Measurements from ENCODE around the gene MYH11.
A peak's percentile ranks its signal among the peaks of the same experiment; 100 is the strongest.

Gene MYH11

DNA sequence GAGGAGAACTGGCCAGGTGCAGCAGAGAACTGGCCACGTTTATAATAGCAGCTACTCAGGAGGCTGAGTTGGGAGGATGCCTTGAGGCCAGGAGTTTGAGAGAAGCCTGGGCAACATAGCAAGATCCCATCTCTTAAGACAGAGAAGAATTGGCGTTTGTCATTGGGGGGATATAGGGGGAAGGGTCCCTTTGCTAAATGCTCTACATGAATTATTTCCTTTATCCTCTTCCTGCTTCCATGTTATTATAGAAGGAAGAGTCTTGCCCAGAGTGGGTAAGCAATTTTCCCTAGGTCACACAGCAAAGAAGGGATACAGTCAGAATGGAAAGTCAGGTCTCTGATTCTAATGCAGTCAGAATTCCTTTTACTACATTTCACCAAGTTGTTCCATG lies 68.0 kb downstream of the MYH11 start:
- no peak for DNase-seq
- in situ Hi-C loops (cut with HindIII; ENCODE audit: low pct_ligation_motif_present, low pct_unique_long_range_greater_than_20kb, low sequenced_read_pairs) = no loop called here

DNA sequence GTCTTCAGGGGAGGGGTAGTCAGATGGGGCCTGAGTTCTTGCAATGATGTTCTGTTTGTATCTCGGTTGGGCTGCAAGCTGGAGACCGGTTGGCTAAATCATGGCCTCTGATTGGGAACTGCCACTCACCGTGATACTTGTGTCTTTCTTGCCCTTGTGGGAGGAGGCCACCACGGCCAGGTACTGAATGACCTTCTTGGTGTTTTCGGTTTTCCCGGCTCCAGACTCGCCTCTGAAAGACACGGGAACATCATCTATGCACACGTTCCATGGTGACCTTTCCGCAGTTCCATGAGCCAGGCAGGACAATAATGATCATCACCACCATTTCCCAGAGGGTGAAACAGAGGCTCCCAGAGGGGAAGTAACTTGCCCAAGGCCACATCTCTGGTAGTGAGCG lies 70.3 kb downstream of the MYH11 start:
- DNase-seq = no peak
- in situ Hi-C loops (cut with HindIII; ENCODE audit: low pct_ligation_motif_present, low pct_unique_long_range_greater_than_20kb, low sequenced_read_pairs) = no loop called here

DNA sequence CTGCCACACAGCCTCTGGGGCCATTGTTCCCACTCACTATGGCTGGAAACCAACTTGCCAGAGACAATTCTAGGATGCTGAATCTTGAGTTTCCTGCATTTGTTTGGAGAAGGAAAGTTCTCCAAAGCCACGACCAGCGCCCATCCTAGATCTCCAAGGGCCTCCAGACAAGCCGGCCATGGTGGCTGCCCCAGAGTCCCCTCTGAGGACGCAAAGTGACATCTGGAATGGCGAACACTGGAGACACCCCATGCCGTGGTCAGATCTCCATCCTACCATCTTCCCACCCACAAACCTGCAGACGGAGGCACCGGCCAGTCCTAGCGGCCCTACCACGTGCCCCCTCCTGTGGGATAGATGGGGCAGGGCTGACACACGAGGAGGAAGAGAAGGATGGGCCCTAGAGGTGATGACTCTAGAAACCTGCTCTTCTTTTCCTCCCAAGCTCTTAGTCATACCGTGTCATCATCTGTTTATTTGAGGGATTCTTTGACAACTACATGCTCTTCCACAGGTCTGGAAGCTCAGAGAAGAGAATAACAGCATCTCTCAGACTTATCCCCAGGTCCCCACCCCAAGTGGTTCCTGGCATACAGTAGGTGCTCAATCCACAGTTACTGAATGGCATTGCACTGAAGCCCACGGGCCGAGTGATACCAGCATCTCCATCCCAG lies 71.3 kb downstream of the MYH11 start:
- no peak for DNase-seq
- in situ Hi-C loops (cut with HindIII; ENCODE audit: low pct_ligation_motif_present, low pct_unique_long_range_greater_than_20kb, low sequenced_read_pairs) = no loop called here

DNA sequence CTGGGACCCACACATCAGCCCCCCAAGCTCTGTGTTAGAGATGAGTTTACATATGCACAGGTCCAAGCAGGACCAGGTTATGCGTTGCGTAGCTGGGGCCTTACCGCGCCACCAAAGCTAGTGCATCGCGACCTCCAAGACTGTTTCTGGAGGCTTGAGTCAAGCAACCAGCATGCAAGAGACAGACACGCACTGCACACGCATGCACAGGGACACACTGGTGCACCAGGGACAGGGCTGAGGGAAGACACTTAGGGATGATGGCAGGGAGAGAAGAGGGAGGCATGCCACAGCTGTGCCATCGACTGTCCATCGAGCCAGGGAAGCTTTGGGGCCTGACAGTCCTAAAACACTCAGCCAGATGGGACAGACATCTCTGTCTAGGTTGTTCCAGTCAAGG lies 72.8 kb downstream of the MYH11 start:
- no peak for DNase-seq
- in situ Hi-C loops (cut with HindIII; ENCODE audit: low pct_ligation_motif_present, low pct_unique_long_range_greater_than_20kb, low sequenced_read_pairs) = no loop called here

DNA sequence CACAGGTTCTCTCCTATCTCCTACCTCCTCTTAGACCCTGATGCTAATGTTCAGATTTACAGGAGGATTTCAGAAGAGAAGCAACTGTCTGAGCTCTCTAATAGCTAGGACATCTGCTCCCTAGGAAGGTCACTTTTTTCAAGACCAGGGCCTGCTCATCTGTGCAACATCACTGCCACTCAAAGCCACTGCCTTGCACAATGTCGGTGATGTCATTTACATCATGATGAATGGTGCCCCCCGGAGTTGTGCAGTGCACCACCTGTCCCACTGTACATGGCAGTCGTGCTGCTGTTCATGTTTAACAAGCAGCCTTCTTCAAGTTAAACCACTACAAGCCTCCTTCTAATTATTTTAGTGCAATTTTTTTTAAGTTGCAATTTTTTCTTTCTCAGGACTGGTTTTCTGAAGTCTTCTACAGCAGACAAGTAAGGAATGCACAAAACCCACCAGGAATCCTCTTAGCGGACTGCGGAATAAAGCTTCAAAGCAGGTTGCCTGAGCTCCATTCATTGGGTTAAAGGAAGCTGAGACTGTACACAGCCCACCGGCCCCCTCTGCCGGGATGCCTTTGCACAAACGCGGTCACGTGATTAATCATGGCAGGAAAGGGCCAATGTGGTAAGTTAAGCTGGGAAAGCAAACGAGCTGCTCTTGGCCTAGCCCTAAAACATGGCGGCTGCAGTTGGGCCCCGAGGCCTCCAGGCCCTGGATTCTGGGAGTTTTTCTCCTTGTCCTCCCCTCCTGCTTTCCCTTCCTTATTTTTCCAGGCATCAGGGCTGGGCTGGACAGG lies 74.1 kb downstream of the MYH11 start:
- in situ Hi-C loops (cut with HindIII; ENCODE audit: low pct_ligation_motif_present, low pct_unique_long_range_greater_than_20kb, low sequenced_read_pairs) = no loop called here
- DNase-seq = no peak

DNA sequence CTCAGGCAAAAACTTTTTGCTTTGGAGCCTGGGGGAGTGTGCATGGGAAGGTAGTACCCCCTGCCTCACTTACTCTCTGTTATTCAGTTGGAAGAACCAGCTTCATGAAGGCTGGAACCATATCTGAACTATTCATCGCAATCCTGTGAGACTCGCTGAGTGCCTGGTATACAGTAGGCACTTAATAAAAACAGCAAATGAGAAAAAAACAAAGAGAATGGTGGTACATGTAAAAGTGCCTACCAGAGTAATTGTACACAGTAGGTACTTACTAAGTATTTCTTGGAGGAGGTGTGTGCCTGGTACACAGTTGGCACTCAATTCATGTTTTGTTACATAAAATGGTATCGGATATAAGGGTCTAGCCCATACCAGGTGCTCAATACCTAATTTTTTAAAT lies 75.2 kb downstream of the MYH11 start:
- in situ Hi-C loops (cut with HindIII; ENCODE audit: low pct_ligation_motif_present, low pct_unique_long_range_greater_than_20kb, low sequenced_read_pairs) = no loop called here
- no peak for DNase-seq

DNA sequence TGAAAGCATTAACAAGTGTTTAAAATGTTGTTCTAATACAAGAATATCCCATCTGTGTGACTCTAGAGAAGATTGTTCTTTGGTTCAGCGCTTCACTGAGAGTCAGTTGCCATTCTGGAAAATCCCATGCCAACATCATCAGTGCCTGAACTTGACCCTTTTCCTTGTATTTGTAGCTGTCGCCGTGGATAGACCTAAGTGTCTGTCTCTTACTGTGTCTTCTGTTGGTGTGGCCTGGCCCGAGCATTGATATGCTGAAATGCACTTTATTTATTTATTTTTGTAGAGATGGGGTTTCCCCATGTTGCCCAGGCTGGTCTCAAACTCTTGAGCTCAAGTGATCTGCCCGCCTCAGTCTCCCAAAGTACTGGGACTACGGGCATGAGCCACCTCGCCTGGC lies 76.0 kb downstream of the MYH11 start:
- no peak for DNase-seq
- in situ Hi-C loops (cut with HindIII; ENCODE audit: low pct_ligation_motif_present, low pct_unique_long_range_greater_than_20kb, low sequenced_read_pairs) = no loop called here

DNA sequence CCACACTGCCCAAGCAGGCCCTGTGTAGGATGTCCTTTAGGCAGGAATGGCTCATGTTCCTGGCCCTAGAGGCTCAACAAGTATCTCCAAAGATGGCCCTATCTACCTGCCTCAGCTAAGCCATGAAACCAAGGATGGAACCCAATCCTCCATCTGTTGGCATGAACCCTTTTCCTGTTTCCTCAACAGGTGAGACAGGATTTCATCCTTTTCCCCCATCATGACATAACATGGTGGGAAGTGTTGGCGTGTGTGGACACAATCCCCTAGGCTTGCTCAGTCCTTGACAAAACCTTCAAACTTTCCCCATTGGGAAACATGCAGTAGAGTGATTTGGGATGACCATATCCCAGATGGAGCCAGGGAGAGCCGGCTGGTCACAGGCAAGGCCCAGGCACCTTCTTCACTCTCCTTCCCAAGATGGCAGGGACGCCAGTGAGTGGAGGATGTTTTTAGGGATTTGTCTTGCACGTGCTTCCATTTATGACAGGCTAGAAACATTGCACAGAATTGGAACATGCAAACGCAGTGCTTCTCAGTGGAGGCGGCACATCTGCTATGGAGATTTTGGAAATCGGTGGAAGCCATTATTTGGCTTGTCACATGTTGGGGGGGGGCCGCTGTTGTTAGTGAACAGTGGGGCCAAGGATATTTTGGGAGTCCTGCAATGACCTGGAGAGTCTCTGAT lies 77.0 kb downstream of the MYH11 start:
- in situ Hi-C loops (cut with HindIII; ENCODE audit: low pct_ligation_motif_present, low pct_unique_long_range_greater_than_20kb, low sequenced_read_pairs) = no loop called here
- DNase-seq = no peak

DNA sequence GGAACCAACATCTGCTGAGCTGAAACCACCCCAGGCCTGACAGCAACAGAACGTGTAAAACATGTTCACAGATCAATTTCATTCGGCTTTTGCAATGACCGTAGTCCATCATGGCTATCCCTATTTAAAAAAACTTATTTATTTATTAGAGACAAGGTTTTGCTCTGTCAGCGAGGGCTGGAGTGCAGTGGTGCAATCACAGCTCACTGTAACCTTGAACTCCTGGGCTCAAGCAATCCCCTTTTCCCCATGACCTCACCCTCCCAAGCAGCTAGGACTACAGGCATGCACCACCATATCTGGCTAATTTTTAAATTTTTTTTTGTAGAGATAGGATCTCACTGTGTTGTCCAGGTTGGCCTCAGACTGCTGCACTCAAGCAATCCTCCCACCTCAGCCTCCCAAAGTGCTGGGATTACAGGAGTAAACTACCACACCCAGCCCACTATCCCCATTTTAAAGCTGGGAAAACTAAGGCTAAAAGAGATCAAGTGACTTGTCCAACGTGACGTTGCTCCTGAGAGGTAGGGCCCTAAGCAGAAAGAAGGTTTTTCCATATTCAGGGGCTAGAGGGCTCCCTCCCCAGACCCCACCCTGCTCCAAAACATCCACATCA lies 77.7 kb downstream of the MYH11 start:
- DNase-seq = no peak
- in situ Hi-C loops (cut with HindIII; ENCODE audit: low pct_ligation_motif_present, low pct_unique_long_range_greater_than_20kb, low sequenced_read_pairs) = no loop called here

DNA sequence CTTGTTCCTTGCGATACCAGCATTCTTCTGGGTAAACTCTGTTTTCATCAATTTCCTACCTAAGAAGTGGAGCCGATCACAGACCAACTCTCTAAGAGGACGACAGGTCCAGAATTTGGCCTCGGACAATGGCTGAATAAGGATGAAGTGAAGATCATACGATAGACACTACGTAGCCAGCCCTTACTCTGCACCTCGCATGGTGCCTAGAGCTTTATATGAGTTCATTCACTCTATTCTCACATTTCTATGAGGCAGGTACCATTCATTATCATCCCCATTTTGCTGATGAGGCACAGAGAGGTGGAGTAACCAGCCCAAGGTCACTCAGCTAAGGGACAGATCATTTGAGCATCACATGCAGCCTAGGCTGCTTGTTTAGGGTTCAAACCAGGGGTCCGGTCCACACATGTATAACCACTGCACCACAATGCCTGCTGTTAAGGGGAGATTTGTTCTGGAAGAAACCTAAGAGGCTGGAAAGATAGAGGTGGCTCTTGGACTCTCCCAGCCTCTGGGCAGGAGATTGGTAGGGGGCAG lies 78.6 kb downstream of the MYH11 start:
- in situ Hi-C loops (cut with HindIII; ENCODE audit: low pct_ligation_motif_present, low pct_unique_long_range_greater_than_20kb, low sequenced_read_pairs) = no loop called here

DNA sequence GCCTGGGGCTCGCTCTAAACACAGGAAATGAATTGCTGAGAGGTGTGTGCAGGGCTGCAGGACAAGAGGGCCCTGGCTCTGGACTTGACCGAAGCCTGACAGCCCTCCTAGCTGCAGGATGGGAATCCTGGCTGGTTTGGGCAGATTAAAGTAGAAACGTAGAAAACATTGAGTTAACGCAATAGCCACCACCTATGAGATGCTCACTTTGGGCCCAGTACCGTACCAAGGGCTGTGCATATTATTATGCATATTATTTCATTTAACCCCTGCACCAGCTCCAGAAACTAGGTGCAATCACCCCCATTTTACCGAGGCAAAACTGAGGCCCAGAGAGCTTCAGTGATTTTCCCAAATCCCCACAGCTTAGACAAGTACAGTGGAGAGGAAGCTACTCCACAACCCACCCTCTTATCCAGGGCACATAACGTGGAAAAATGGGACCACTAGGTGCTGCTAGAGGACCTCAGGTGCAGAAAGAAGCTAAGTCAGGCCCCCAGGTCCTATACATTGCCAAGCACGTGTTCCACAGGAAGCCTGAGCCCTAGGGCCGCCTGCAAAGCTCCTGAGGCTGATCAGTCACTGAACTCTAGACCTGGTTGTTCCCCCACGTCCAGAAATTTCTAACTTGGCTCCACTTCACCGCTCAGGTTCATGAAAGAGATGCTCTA lies 79.2 kb downstream of the MYH11 start:
- DNase-seq = peak; percentile 68
- in situ Hi-C loops (cut with HindIII; ENCODE audit: low pct_ligation_motif_present, low pct_unique_long_range_greater_than_20kb, low sequenced_read_pairs) = no loop called here

More for the DNA sequence above, 78.6 kb downstream of the MYH11 start:
- no peak for DNase-seq

DNA sequence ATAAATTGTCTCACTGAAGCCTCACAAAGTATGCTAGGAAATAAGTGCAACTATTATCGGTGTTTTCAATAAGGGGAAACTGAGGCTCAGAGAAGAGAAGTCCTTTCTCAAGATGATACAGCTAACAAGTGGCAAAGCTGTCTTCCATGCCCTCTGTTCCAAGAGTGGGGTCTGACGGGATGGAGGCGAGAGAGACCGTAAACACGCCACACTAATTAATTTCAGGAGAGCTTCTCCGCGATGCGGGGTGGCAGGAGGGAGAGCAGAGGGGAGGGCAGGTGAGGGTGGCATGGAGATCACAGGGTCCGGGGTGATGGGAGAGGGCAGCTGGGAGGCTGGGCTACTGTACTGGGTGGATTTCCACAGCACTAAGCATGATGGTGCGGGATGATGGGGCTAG lies 80.3 kb downstream of the MYH11 start:
- in situ Hi-C loops (cut with HindIII; ENCODE audit: low pct_ligation_motif_present, low pct_unique_long_range_greater_than_20kb, low sequenced_read_pairs) = no loop called here
- DNase-seq = no peak

DNA sequence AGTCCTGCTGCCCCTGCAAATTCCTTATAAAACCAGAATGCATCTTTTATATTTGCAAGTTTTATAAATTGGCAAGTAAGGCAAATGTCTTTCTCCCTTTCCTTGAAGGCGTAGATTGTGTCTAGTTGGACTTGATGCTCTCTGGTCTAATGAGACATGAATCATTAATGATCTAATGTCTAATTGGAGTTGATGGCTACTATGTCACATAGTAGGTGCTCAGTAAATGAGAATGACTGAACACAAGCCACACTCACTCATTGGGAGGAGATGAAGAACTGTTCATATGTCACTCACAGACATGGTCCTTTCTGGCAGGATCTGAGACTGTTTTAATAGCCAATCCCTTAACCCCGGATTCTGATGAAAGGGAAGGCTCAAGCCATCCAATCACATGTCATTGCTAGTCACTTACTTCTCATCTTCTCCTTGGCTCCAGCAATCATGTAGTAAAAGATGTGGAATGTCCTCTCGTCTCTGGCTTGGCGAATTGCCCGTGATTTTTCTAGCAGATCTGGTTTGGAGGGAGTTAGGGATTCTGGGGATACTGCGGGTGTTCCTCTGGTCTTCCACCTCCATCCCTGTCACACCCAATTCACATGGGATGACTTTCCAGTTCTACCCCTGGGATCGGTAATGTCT lies 81.0 kb downstream of the MYH11 start:
- no peak for DNase-seq
- in situ Hi-C loops (cut with HindIII; ENCODE audit: low pct_ligation_motif_present, low pct_unique_long_range_greater_than_20kb, low sequenced_read_pairs) = no loop called here

DNA sequence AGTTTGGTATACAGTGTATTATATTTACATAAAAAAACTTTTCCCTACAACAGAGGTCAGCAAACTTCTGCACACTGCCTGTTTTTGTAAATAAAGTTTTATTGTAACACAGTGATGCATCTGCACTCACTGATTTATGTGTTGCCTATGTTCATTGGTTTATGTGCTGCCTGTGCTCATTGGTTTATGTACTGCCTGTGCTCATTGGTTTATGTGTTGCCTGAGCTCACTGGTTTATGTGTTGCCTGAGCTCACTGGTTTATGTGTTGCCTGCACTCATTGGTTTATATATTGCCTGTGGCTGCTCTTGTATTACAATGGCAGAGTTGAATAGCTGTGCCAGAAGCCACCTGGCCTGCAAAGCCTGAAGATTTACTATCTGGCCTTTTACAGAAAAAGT lies 81.6 kb downstream of the MYH11 start:
- in situ Hi-C loops (cut with HindIII; ENCODE audit: low pct_ligation_motif_present, low pct_unique_long_range_greater_than_20kb, low sequenced_read_pairs) = no loop called here

DNA sequence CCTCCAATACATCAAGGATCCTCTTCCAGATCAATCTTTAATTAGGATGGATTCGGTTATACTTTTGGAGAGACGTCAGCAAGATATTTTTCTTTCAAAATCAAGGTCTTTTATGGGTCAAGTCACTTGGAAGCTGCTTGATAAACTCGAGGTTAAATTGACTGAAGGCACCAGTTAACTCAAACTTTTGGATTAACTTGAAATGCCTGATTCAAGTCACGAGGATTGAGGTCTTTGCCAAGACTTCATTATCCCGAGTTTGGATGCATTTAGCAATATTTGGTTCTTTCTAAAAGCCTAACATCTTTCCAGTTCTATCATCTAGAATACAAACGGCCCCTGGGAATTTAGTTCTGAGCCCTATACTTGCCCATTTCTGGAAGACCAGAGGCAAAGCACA lies 82.9 kb downstream of the MYH11 start:
- in situ Hi-C loops (cut with HindIII; ENCODE audit: low pct_ligation_motif_present, low pct_unique_long_range_greater_than_20kb, low sequenced_read_pairs) = no loop called here
- DNase-seq = no peak

More for the DNA sequence above, 81.6 kb downstream of the MYH11 start:
- peak; percentile 24 for DNase-seq

DNA sequence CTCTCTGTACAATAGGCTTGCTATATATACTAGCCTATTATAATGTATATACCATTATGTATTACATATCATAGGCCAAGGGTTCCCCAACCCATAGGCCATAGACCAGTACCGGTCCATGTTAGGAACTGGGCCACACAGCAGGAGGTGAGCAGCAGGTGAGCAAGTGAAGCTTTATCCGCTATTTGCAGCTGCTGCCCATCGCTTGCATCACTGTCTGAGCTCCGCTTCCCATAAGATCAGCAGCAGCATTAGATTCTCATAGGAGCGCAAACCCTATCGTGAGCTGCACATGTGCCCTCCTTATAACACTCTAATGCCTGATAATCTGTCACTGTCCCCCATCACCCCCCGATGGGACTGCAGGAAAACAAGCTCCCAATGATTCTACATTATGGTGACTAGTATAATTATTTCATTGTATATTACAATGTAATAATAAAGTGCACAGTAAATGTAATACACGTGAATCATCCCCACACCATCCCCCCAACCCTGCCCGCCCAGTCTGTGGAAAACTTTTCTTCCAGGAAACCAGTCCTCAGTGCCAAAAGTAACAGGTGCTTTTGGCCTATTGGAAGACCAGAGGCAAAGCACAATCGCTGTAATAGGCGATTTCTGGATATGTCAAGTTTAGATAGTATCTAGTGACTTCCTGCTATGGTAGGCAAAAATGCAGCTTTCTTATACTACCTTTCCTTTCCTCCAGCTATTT lies 84.1 kb downstream of the MYH11 start:
- in situ Hi-C loops (cut with HindIII; ENCODE audit: low pct_ligation_motif_present, low pct_unique_long_range_greater_than_20kb, low sequenced_read_pairs) = no loop called here

DNA sequence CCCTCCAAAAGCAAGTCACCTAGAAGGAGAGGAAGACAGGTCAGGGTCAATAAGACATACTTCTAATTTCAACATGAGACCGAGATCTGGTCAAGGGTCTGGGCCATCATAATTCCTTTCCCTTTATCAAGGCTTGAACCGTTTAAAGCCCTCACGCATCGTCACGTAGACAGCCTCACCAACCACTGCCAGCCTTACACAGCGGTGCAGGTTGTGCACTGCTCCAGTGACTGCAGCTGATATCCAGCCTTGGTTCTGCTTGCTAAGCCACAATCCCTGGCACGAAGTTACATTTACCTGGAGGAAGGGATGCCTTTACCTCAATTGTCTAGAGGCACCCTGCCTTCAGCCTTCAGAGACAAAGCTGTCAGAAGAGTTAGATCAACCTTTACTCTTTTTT lies 85.1 kb downstream of the MYH11 start:
- DNase-seq = no peak
- in situ Hi-C loops (cut with HindIII; ENCODE audit: low pct_ligation_motif_present, low pct_unique_long_range_greater_than_20kb, low sequenced_read_pairs) = no loop called here

More for the DNA sequence above, 84.1 kb downstream of the MYH11 start:
- no peak for DNase-seq
